Astrocyte (in vitro differentiated cells and primary cell): ENCODE results near the gene MIGA1.

Source experiments
- EZH2 ChIP-seq: IDR thresholded peaks from 2 replicates; pipeline ENCODE4 v1.6.1; 2012; ENCODE audit warnings: mild to moderate bottlenecking, low read length, inconsistent platforms; ENCODE audit not compliant: insufficient read depth
- TF ChIP-seq, protein P1 (sequence below): IDR thresholded peaks from 2 replicates; pipeline ENCODE4 v1.5.1; 2011; ENCODE audit warnings: low read depth, mild to moderate bottlenecking, inconsistent platforms, low read length, moderate library complexity; ENCODE audit not compliant: insufficient read depth

DNA sequence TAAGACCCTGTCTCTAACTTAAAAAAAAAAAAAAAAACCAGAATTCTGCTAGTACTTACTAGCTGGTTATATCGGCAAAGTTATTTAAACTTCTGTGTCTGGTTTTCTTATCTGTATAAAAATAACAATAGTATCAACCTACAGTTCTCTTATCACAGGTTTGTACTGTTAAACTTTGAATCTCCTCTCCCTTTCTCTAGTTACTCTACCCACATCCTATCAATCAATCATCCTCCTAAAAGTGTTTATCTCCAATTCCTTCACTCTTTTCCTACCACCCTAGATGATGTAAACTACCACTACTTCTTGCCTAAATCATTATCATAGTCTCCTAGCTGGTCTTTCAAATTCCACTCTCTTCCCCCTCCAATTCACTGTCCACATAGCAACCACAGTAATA, 47.4 kb upstream of the MIGA1 start:
- TF ChIP-seq, protein P1, sequence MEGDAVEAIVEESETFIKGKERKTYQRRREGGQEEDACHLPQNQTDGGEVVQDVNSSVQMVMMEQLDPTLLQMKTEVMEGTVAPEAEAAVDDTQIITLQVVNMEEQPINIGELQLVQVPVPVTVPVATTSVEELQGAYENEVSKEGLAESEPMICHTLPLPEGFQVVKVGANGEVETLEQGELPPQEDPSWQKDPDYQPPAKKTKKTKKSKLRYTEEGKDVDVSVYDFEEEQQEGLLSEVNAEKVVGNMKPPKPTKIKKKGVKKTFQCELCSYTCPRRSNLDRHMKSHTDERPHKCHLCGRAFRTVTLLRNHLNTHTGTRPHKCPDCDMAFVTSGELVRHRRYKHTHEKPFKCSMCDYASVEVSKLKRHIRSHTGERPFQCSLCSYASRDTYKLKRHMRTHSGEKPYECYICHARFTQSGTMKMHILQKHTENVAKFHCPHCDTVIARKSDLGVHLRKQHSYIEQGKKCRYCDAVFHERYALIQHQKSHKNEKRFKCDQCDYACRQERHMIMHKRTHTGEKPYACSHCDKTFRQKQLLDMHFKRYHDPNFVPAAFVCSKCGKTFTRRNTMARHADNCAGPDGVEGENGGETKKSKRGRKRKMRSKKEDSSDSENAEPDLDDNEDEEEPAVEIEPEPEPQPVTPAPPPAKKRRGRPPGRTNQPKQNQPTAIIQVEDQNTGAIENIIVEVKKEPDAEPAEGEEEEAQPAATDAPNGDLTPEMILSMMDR, result no peak
- TF ChIP-seq EZH2, result no peak
